Hindlimb muscle (tissue), 1 donor: ENCODE data around the gene ELK4. TPM values are rescaled to one million over a fixed set of nuclear protein-coding genes. Genes with fewer than 3 reads are reported as not detected.
"Not testable (repeated sequence)": the region's sequence is repeated elsewhere in the genome, so short reads cannot be mapped to it uniquely, and the experiment has no call there.

Experiments used
- DNase-seq: peaks from one replicate; pipeline ENCODE4 v3.0.0-alpha.2; 2013
- polyA plus RNA-seq: library from polyadenylated mRNA; unstranded; fragments of 120-200 nt; gene quantifications from one replicate; pipeline ENCODE4 v1.2.1, GENCODE V29; 2013; ENCODE audit not compliant: insufficient read length

The ELK4 gene
- polyA plus RNA-seq, 1 donor: 14.2 TPM

GRCh38 chr1:205663286-205663936 is 31.6 kb upstream of the ELK4 start:
- no peak for DNase-seq

GRCh38 chr1:205662791-205663190 is 31.0 kb upstream of the ELK4 start:
- no peak for DNase-seq

GRCh38 chr1:205662135-205662738 is 30.4 kb upstream of the ELK4 start:
- DNase-seq: no peak

GRCh38 chr1:205661429-205662134 is 29.8 kb upstream of the ELK4 start:
- DNase-seq: no peak

GRCh38 chr1:205660361-205660760 is 28.6 kb upstream of the ELK4 start:
- DNase-seq: no peak

GRCh38 chr1:205658943-205659581 is 27.3 kb upstream of the ELK4 start:
- DNase-seq: peak; percentile 78

- DNase-seq: no peak
Observed at GRCh38 chr1:205656236-205656635, 24.4 kb upstream of the ELK4 start.

- DNase-seq: no peak
Observed at GRCh38 chr1:205652984-205653383, 21.2 kb upstream of the ELK4 start.

- DNase-seq: no peak
Observed at GRCh38 chr1:205650241-205650640, 18.4 kb upstream of the ELK4 start.

- DNase-seq: no peak
Observed at GRCh38 chr1:205645519-205645918, 13.7 kb upstream of the ELK4 start.

- no peak for DNase-seq
Observed at GRCh38 chr1:205642679-205643307, 11.0 kb upstream of the ELK4 start.

- no peak for DNase-seq
Observed at GRCh38 chr1:205639567-205639966, 7.8 kb upstream of the ELK4 start.

- DNase-seq: no peak
Observed at GRCh38 chr1:205637854-205638468, 6.2 kb upstream of the ELK4 start.

- no peak for DNase-seq
Observed at GRCh38 chr1:205636732-205637131, 4.9 kb upstream of the ELK4 start.

- DNase-seq: not testable (repeated sequence)
Observed at GRCh38 chr1:205636138-205636530, 4.3 kb upstream of the ELK4 start.

- no peak for DNase-seq
Observed at GRCh38 chr1:205633421-205633976, 1.7 kb upstream of the ELK4 start.

- no peak for DNase-seq
Observed at GRCh38 chr1:205632669-205633169, 908 bp upstream of the ELK4 start.

- peak; percentile 78 for DNase-seq
Observed at GRCh38 chr1:205631010-205631767, 622 bp downstream of the ELK4 start.

- no peak for DNase-seq
Observed at GRCh38 chr1:205630651-205631009, 1.2 kb downstream of the ELK4 start.

GRCh38 chr1:205630241-205630640 is 1.6 kb downstream of the ELK4 start:
- peak; percentile 48 for DNase-seq

GRCh38 chr1:205629751-205630150 is 2.1 kb downstream of the ELK4 start:
- DNase-seq: no peak
